NCI-H1105 treated with DMSO at 0.1 percent for 48 hours (cell line): ENCODE measurements around the gene NIPAL3.

ENCODE experiments used
- DNase-seq: peaks from one replicate; lab custom pipeline; 2025; lab: John Stamatoyannopoulos, UW

NIPAL3 gene

GRCh38 chr1:24415334-24415909 is at the start of gene NIPAL3:
Gene NIPAL3, plus strand, starts transcription at chr1:24415802. Its CDS starts 3,746 bp downstream, at chr1:24419548.
- DNase-seq: peak; percentile 100

- no peak for DNase-seq
Measured at GRCh38 chr1:24366707-24367106, 48.9 kb upstream of the NIPAL3 start.

DNA sequence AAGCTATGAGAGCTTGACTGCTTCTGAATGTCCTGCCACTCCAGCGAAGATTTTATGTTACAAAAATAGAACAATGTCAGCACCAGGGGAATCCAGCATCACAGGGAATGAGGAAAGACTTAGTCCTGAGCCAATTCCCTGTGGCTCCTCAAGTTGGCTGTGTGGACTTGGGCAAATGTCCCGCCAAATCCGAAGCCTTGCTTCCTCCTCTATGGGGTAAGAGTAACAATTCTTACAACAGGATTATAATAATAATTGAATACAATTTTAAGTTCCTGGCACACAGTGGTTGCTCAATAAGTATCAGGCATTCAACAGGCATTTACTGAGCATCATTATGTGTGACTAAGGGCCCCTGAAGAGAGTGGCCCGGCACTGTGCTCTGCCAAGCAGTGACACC is 46.4 kb upstream of the NIPAL3 start:
- DNase-seq: no peak

DNA sequence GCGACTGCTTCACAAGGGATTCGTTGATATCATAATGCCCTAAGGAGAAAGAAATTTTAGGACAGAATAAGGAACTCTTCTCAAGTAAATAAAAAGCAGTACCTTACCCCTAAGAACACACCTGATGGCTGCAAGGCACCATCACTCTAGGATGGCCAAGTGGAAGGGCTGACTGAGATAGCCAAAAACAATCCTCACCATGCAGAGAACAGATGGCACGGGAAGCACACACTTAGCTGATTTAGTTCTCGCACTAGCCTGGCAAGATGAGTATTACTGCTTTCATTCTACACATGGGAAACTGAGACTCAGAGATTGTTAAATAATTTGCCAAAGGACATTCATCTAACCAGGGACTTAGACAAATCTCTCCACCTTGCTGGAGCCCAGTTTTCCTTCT is 45.8 kb upstream of the NIPAL3 start:
- no peak for DNase-seq

- DNase-seq: no peak
Measured at GRCh38 chr1:24373044-24373443, 42.6 kb upstream of the NIPAL3 start.

DNA sequence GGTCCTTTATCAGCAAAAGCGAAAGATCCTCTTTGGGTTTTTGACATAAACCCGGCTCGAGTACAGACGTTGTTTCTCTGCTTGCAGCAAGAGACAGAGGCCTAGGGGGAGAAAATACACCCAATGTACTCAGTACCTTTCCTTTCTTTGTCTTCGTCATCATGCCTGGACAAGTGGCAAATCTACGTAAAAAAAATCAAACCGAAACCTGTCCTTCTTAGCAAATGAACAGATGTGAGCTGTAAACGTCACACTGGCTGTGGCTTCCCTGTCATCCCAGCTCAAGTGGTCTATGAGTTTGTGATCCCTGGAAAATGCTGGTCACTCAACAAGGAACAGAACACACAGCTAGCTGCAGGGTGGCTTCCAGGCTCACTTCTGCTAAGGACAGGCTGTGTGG is 41.9 kb upstream of the NIPAL3 start:
- no peak for DNase-seq

DNA sequence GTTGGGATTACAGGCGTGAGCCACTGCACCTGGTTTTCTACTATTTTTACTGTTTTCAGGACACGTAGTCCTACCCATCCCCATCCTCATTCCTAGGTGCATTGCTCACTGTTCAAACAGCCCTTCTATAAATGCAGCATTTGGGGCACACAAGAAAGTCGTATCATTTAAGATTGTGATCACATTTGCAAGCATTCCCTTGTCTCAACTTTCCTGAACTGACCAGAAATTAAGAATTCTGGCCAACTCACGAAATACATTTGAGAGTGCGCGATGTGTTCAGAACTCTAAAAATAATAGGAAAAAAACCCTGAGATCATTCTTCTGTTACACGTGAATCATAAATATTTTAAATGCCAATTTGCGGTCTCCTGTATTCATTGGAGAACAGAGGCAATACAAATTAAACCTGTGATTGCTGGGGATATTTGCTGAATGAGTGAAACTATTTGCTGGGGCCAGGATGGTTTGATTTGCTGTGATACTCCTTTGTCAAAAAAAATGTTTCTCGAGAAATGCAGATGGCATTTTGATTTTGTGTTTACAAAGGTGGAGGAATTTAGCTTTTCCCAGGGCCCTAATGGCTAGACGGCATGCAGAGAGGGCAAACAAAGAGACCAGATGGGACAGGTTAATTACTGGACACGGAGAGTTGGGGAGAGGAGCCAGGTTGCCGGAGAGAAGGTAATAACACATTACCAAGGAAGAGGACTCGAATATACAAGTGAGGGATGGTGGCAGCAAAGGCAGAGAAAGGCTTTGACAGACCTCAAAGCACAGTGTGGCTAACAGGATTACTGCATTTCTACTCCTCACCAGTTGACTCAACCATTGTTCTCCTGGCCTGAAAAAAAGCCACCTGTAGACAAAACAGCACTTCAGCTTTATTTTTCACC is 40.5 kb upstream of the NIPAL3 start:
- DNase-seq: no peak

- no peak for DNase-seq
Measured at GRCh38 chr1:24379733-24380315, 35.8 kb upstream of the NIPAL3 start.

DNA sequence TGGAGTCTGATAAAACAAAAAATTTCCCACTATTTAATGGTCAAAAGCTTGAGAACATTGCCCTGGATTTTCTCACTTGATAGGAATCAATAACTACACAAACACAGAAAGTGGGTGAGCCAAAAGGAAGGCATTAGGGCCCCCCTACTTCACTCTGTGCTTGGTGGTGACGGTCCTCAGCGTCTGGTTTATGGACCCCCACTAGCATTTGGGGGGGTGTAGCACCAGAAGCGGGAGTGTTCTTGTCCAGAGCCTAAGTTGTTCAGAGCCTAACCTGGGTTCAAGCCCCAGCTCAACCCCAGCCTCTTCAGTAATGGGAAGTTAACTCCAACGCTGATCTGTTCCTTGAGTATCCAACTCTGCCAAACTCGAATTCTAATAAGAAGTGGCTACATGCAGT is 35.1 kb upstream of the NIPAL3 start:
- DNase-seq: no peak

DNA sequence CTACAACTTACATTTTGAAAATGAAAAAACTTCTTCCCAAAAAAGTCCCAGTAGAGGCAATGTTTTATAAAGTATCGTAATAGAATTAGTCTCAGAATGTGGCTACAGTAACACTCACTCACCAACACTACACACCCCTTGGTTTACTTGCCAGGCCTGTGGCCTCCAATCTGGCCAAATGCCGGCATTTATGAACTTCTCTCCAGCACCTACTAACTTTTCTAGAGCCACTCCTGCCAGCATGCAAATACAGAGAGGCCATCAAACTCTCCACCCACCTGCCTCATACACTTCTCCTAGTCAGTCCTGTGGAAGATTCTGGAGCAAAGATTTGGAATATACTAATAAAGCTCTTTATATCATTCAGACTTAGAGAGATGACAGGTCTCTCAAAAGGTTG is 34.3 kb upstream of the NIPAL3 start:
- no peak for DNase-seq

DNA sequence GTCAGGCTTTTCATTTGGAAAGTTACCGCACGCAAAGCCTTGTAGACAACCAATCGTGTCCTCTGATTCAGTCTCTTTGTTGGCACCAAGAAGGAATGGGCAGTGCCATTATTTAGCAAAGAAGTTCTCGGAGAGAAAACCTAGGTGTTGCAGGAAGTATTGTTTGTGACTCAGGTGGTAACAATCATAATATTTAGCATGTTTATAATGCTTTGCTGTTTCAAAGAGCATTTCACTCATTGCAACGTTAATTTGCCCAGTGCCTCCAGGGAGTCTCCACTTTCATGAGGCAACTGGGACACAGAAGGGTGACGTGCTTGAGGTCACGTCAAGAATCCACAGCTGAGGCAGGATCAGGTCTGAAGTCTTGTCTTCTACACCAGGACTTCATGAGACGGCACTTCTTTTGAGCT is 33.4 kb upstream of the NIPAL3 start:
- DNase-seq: no peak

DNA sequence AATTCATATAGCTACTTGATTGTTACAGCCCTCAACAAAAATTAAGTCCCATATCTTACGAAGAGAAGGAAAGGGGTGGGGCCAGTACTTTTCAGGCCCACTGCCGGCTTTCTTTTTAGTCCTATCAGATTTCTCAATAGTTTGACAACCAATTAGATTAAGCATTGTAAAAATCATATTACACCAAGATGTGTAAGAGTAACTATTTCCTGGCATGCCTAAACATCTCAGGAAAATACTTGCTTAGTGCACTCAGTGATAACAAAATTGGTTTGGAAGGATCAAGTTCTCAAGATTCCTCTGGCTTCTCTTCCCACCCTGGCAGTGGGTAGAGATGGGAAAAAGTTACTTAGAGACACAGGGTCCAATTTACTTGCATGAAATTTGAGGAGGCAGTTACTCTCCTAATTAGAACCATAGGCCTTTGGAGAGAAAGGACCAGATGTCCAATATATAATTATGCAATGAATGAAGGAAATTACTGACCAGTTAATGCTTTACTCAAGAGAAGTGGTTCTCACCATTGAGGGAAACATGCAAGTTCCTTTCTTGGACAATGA is 32.1 kb upstream of the NIPAL3 start:
- DNase-seq: no peak

DNA sequence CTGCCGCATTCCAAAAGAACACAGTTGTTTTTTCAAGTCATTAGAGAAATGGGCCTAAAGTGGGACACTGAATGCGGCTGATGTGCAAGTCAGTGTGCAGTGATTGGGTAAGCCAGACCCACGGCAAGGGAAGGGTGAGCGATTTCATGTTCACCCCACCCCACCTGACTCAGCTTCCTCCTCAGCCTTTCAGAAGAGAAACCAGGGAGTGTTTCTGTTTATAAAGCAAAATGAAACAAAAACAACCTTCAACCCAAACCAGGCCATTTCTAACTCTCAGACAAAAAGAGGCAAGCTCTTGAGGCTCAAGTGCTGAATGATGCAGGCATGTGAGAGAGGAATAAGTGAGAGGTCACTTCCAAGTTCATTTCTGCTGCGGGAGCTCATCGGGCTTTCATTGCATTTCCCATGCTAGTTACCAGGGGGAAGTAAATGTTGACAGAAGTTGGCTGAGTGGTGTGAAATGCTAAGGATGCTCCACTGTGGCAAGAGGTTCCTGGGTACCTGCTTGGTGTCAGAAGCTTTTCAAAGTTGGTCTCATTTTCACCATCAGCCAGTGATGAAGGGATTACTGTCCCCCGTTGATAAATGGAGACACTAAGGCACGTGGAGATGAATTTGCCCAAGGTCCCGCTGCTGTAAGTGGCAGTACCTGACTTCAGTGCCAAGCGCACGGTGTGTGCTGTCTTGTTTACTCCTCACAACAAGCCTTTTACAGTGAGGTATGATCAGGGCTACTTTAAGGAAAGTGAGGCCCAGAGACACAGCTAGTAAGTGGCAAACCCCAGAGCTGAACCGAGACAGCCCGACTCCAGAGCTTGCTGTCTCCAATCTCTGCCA is 31.1 kb upstream of the NIPAL3 start:
- DNase-seq: no peak

DNA sequence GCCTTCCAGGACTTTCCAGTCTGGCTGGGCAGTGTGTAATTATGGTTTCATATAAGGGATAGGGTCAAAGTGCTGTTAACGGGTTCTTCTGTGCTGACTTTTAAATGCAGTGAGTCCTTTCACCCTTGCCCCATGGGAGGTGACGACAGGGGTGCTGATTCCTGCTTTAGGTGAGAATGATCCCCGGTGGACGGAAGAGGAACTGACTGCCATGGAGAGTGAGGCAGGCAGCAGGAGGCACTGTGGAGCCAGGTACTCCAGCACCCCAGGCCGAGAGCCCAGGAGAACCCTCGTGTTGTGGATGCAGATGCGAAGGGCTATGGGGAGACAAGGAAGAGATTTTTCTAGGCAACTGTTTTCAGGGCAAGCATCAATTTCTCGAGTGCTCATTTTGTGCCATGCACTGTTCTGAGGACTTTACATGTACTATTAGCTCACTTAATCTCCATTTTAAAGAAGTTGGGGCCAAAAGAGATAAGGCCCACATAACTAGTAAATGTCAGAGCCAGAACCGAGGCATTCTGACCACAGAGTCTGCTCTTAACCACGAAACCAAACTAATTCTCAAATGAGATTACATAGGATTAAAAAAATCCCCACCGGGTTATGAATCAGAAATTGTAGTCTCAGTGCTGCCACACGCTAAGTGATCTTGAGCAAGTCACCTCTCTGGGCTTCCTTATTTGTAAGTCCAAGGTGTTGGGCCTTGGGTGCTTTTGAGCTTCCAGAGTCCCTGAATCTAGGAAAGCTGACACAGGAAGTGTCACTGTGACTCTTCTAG is 30.3 kb upstream of the NIPAL3 start:
- DNase-seq: no peak

DNA sequence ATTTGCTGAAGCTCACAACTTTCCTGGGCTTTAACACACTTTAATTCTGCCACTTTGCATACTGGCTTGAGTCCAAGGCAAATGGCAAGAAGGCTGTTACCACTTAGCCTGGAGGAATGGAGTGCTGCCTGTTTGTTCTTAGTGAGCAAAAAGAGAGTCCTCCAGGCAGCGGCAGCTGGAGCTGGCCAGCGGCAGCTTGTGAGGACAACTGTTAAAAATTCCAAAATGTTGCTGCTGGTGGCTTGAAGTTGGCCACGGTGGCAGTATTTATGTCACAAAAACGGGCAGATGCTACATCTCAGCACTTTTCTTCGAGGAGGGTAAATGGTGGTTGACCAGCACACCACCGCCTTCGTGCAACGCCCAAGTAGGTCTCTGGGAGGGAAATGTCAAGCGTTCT is 29.4 kb upstream of the NIPAL3 start:
- peak; percentile 70 for DNase-seq

DNA sequence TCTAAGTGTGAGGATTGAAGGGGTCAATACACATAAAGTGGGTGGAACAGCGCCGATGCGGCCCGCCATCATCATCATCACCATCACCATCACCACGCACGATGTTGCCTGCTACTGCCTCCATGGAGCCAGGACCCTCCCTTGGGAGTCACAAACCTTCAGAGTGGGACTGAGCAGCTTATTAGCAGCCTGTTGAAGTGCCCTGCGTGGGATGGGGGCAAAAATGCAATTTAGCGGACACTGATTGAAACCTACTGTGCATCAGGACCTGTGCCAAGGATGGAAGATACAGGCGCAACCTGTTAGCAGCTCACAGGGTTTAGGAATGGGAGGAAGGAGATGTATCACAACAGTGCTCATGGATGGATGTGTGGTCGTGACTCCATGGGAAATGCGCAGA is 28.7 kb upstream of the NIPAL3 start:
- no peak for DNase-seq

DNA sequence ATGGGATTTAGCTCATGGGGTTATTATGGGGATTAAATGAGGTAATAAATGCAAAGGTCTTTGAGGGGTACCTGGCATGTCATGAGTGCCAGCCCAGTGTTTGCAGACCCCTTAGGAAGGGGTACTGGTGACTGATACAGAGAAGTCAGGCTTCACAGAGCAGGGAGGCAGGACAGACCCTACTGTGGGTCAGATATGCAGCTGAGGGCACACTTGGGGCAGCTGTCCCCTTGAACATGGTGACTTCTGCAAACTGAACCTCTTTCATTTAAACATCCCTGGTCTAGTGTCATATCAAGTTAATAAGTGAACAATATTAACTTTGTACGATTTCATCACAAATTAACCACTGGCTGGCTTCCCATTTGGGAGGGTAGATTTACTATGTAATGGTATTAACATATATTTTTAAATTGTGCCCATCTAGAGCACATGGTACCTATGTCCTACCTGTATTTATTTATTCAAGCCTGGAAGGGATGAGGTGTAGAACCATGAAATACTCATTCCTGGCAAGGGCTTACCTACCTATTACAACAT is 27.9 kb upstream of the NIPAL3 start:
- DNase-seq: no peak

DNA sequence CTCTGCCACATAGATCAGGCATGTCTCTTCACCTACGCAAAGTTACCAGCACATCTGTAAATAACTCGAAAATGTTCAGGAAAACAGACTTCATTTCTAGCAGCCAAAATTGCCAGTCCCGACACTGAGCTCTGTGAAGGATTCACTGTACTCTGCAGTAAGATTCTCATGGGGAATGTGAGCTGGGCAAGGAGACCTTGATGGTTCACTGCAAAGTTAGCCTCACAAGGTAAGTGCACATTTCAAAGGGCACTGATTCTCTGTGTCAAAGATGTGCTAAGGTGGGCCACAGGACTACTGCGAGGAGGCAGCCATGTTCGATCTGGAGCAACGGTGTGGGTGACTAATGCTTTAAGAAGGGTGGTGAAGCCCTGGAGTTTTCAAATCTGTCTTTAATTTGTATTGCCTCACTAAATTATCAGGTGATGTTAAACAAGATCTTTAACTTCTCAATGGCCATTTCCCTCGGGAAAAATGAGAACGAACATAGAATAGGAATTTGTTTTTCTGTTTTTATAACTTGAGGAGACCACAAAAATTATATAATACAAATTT is 27.2 kb upstream of the NIPAL3 start:
- DNase-seq: no peak

GRCh38 chr1:24389231-24389678 is 26.3 kb upstream of the NIPAL3 start:
- no peak for DNase-seq
